Osteocyte (in vitro differentiated cells): Measurements from ENCODE around the gene TMEM37. TPM values are rescaled to one million over a fixed set of nuclear protein-coding genes. Genes with fewer than 3 reads are reported as not detected.

Experiments
- DNase-seq: peaks from one replicate; pipeline ENCODE4 v3.0.0; 2021; ENCODE audit warnings: mixed read lengths; ENCODE audit not compliant: unreplicated experiment; ENCODE audit errors: extremely low spot score
- H3K27ac Mint-ChIP-seq: one replicate; pipeline ENCODE4 v1.8.0; 2021; ENCODE audit warnings: mild to moderate bottlenecking, mixed read lengths; ENCODE audit not compliant: unreplicated experiment
- H3K27me3 Mint-ChIP-seq: one replicate; pipeline ENCODE4 v1.8.0; 2021; ENCODE audit warnings: mixed read lengths; ENCODE audit not compliant: unreplicated experiment
- H3K36me3 Mint-ChIP-seq: one replicate; pipeline ENCODE4 v1.8.0; 2021; ENCODE audit warnings: mixed read lengths; ENCODE audit not compliant: unreplicated experiment
- H3K4me1 Mint-ChIP-seq: one replicate; pipeline ENCODE4 v1.8.0; 2021; ENCODE audit warnings: mixed read lengths; ENCODE audit not compliant: unreplicated experiment
- H3K4me3 Mint-ChIP-seq: one replicate; pipeline ENCODE4 v1.8.0; 2021; ENCODE audit warnings: mild to moderate bottlenecking, moderate library complexity, mixed read lengths; ENCODE audit not compliant: unreplicated experiment
- H3K9me3 Mint-ChIP-seq: one replicate; pipeline ENCODE4 v1.8.0; 2021; ENCODE audit warnings: mixed read lengths; ENCODE audit not compliant: unreplicated experiment
- total RNA-seq: library from RNA; stranded (reverse); gene quantifications from 2 replicates; pipeline ENCODE4 v1.2.1, GENCODE V29; 2021
- TF ChIP-seq, protein P1 (sequence below): fragments of 200-600 bp; sonication (generic); IDR thresholded peaks from 2 replicates; pipeline ENCODE4 v1.5.0; 2021; ENCODE audit warnings: antibody characterized with exemption, mild to moderate bottlenecking, moderate library complexity

The TMEM37 gene
- total RNA-seq, 1 donor from 2014 or later = 0.40 TPM

DNA sequence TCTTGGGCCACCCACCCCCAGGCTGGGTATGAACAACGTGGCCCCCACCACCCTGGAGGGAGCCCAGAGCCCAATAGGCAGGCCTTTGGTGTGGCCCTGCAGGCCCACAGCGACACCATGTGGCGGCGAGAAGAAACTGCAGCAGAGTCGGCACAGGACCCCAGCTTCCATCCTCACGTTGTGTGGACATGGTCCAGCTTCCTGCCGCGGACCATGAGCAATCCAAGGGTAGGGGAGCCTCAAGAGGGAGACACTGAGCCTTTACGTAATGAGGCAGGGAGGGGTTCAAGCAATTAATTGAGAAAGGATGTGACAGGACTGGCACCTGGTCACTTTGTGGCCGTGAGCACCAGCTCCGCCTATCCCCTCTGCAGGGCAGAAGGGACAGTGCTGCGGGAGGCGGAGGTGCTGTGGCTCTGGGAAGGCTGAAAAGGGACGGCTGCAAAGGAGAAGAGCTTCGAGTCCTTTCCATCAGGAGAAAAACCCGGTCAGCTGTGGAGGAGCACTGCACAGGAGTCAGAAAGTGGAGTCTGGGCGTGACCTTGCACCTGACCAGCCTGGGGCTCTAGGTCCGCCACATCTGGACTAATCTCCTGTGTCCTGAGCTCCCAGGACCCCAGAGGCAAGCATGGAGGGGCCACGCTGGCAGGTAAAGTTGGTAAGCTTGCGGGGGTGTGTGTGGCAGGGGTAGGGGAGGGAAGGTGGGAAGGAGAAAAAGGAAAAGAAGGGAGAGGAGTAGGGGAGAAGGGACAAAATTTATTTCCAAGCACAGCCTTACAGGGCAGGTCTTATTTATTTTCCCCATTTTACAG, 44.9 kb downstream of the TMEM37 start:
- DNase-seq = peak; percentile 82
- no peaks in the 10 kb centered on the region for H3K9me3 Mint-ChIP-seq
- no peaks in the 10 kb centered on the region for H3K4me1 Mint-ChIP-seq
- TF ChIP-seq, protein P1, sequence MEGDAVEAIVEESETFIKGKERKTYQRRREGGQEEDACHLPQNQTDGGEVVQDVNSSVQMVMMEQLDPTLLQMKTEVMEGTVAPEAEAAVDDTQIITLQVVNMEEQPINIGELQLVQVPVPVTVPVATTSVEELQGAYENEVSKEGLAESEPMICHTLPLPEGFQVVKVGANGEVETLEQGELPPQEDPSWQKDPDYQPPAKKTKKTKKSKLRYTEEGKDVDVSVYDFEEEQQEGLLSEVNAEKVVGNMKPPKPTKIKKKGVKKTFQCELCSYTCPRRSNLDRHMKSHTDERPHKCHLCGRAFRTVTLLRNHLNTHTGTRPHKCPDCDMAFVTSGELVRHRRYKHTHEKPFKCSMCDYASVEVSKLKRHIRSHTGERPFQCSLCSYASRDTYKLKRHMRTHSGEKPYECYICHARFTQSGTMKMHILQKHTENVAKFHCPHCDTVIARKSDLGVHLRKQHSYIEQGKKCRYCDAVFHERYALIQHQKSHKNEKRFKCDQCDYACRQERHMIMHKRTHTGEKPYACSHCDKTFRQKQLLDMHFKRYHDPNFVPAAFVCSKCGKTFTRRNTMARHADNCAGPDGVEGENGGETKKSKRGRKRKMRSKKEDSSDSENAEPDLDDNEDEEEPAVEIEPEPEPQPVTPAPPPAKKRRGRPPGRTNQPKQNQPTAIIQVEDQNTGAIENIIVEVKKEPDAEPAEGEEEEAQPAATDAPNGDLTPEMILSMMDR = peak; percentile 91
- peaks cover 38% of the 10 kb centered on the region for H3K27me3 Mint-ChIP-seq
- no peak overlapping the region for H3K27ac Mint-ChIP-seq
- H3K4me3 Mint-ChIP-seq = no peak overlapping the region
- H3K36me3 Mint-ChIP-seq = no peaks in the 10 kb centered on the region

DNA sequence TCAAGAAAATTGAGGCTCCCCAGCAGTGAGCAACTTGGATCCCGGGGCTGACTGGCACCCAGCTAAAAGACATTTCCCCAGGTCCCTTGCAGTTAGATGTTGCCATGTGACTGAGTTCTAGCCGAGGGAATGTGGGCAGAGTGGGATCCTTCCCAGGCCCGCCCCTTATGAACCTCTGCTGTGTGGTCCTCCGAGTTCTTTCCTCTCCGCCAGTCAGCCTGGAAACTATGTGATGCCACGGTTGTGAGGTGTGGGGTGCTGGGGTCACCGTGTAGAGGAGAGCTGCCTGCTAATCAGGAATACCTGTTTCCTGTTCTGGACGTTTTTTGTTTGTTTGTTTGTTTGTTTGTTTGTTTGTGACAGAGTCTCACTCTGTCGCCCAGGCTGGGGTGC, 45.5 kb downstream of the TMEM37 start:
- H3K4me3 Mint-ChIP-seq = no peak overlapping the region
- no peaks in the 10 kb centered on the region for H3K36me3 Mint-ChIP-seq
- peaks cover 34% of the 10 kb centered on the region for H3K27me3 Mint-ChIP-seq
- no peaks in the 10 kb centered on the region for H3K9me3 Mint-ChIP-seq
- no peak overlapping the region for H3K27ac Mint-ChIP-seq
- H3K4me1 Mint-ChIP-seq = no peaks in the 10 kb centered on the region
- TF ChIP-seq, protein P1 = no peak
- DNase-seq = peak; percentile 67

DNA sequence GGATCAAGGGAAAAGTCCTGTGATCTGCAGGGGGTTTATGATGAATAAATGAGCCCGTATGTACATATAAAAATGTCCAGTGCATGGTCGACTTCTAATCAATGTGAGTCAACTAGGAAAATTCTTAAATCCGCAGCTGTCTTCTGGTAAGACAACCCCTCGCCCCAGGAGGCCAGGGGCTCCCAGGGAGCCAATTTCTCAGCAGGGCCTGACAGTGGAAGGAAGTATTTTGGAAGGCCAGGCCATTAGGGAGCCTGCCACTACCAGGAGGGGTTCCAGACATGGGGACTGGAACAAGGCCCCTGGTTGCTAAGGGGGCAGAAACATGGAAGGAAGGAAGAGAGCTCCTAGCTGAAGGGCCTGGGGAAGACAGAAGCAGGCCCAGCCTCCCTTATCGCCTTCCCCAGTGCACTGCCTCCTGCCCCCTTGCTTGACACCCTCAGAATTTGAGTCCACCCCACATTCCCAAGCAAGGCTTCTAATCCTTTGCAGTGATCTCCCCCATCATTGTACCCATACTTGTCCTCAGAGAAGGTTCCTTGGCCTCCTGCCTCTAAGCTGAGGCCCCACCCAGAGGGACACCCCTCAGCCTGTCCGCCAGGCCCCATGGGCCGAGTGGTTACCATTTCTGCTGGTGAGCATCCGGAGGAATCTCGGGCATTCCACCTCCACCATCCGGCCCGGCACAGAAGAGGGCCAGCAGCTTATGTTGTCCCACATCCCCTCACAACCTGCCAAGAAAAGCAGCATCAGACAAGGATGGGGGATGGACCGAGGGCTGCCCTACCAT, 46.7 kb downstream of the TMEM37 start:
- Mint-ChIP-seq H3K4me3 (no peak overlapping the region), H3K27ac (no peak overlapping the region)

DNA sequence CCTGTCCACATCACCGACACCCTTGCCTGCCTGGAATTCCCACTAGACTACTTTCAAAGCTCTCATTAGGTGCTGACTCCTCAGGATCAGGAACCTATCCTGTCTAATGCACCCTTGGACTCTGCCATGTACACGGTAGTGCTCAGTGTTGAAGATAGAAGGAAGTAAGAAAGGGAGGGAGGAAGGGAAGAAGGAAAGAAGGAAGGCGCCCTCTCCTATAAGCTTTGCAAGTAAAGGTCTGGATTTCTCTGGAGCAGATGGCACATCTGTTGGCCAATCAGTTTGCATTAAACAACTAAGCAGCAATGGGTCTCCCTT, 47.3 kb downstream of the TMEM37 start:
- Mint-ChIP-seq H3K9me3 (no peaks in the 10 kb centered on the region), H3K4me3 (no peak overlapping the region), H3K27ac (no peak overlapping the region), H3K27me3 (peaks cover 38% of the 10 kb centered on the region), H3K4me1 (no peaks in the 10 kb centered on the region), H3K36me3 (no peaks in the 10 kb centered on the region)
- peak; percentile 49 for DNase-seq
- TF ChIP-seq, protein P1 = no peak

More for the DNA sequence above, 46.7 kb downstream of the TMEM37 start:
- DNase-seq = peak; percentile 78
- Mint-ChIP-seq H3K4me1 (no peaks in the 10 kb centered on the region), H3K27me3 (peaks cover 33% of the 10 kb centered on the region), H3K36me3 (no peaks in the 10 kb centered on the region), H3K9me3 (no peaks in the 10 kb centered on the region)
- TF ChIP-seq, protein P1 = no peak

DNA sequence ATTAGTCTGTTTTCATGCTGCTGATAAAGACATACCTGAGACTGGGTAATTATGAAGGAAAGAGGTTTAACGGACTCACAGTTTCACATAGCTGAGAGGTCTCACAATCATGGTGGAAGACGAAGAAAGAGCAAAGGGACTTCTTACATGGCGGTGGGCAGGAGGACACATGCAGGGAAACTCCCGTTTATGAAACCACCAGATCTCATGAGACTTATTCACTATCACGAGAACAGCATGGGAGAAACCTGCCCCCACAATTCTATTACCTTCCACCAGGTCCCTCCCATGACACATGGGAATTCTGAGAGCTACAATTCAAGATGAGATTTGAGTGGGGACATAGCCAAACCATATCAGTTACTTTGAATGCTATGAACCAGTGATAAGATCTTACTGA, 48.5 kb downstream of the TMEM37 start:
- peak; percentile 27 for DNase-seq
- Mint-ChIP-seq H3K4me3 (no peak overlapping the region), H3K4me1 (no peaks in the 10 kb centered on the region), H3K36me3 (no peaks in the 10 kb centered on the region), H3K27me3 (peaks cover 48% of the 10 kb centered on the region), H3K27ac (no peak overlapping the region), H3K9me3 (no peaks in the 10 kb centered on the region)
- TF ChIP-seq, protein P1 = no peak
